Right kidney (tissue), 9 donors: ENCODE data around the gene PLCH2.
"Not testable (repeated sequence)": the region's sequence is repeated elsewhere in the genome, so short reads cannot be mapped to it uniquely, and the experiment has no call there.

Experiments used
- DNase-seq: peaks from one replicate; pipeline ENCODE4 v3.0.0-alpha.2; 2016
- long read RNA-seq, 8 donors: transcript quantifications; one replicate each; lab custom pipeline, GENCODE V29; 2026

Gene PLCH2
- long read RNA-seq, donor 1, result 0 reads
- long read RNA-seq, donor 2, result 0 reads
- long read RNA-seq, donor 3, result 0 reads
- long read RNA-seq, donor 4, result 0 reads
- long read RNA-seq, donor 5, result 0 reads
- long read RNA-seq, donor 6, result 0 reads
- long read RNA-seq, donor 7, result 0 reads
- long read RNA-seq, donor 8, result 0 reads

GRCh38 chr1:2476061-2476999 is at the start of gene PLCH2:
Gene PLCH2 (plus strand): TSS chr1:2476289. CDS start chr1:2476589, 300 bp downstream.
- no peak for DNase-seq

GRCh38 chr1:2426540-2426939 is 49.5 kb upstream of the PLCH2 start:
- no peak for DNase-seq

- no peak for DNase-seq
Measured at GRCh38 chr1:2427051-2427450, 49.0 kb upstream of the PLCH2 start.

- DNase-seq, result no peak
Measured at GRCh38 chr1:2427976-2428375, 48.1 kb upstream of the PLCH2 start.

DNA sequence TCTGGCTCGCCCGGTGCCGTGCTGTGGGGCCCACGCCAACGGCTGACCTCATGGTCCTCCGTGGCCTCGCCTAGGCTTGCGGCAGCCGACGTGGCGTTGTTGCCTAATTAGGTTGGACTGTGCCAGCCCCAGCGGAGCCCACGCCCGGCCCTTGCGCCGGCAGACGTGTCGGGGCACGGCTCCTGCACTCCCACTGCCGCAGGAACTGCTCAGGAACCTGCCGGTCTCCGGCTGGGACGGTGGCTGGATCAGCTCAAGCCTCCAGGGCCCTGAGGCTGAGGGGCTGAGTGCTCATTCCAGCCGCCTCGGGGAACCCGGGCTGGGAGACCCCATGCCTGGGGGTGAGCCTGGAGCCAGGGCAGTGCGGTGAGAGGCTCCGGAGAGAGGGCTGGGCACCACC is 47.6 kb upstream of the PLCH2 start:
- no peak for DNase-seq

GRCh38 chr1:2429780-2430591 is 46.1 kb upstream of the PLCH2 start:
- DNase-seq, result no peak

GRCh38 chr1:2430592-2430973 is 45.5 kb upstream of the PLCH2 start:
- no peak for DNase-seq

DNA sequence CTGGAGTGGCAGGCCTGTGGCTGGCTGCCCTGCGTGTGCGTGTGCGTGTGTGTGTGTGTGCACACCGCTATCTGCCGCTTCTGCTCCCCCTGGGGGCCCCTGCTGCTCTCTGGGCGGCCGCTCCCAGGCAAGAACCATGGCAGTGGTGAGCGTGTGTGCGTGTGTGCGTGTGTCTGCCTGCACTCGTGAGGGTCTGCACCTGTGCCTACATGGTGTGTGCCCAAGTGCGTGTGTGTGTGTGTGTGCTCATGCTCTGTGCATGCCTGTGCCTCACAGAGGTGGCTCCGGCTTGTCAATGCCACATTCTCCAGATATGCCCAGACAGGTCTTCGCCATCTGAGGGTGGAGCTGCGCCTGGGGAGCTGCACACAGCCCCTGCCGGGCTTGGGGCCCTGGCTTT is 45.0 kb upstream of the PLCH2 start:
- no peak for DNase-seq

- DNase-seq, result no peak
Measured at GRCh38 chr1:2431518-2431917, 44.6 kb upstream of the PLCH2 start.

DNA sequence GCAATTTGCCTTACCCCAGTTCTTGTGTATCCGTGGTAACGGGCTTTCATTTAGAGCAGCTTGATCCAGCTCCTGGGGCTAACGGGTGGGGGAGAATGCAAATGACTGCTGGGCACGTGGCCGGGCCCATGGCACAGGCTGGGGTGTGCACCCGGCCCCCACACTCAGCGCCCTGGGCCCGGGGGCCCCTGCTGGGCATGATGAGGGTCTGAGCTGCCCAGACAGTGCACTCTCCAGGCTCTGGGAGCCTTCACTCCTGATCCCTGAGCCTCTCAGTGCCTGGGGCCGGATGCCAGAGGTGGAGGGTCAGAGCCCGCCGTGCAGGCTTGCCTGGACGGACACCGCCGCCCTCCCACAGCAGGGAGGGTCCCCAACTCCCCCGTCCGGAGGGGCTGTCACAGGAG is 43.6 kb upstream of the PLCH2 start:
- DNase-seq, result no peak

- DNase-seq, result no peak
Measured at GRCh38 chr1:2433196-2433595, 42.9 kb upstream of the PLCH2 start.

- no peak for DNase-seq
Measured at GRCh38 chr1:2433936-2434655, 42.0 kb upstream of the PLCH2 start.

- no peak for DNase-seq
Measured at GRCh38 chr1:2435091-2435490, 41.0 kb upstream of the PLCH2 start.

DNA sequence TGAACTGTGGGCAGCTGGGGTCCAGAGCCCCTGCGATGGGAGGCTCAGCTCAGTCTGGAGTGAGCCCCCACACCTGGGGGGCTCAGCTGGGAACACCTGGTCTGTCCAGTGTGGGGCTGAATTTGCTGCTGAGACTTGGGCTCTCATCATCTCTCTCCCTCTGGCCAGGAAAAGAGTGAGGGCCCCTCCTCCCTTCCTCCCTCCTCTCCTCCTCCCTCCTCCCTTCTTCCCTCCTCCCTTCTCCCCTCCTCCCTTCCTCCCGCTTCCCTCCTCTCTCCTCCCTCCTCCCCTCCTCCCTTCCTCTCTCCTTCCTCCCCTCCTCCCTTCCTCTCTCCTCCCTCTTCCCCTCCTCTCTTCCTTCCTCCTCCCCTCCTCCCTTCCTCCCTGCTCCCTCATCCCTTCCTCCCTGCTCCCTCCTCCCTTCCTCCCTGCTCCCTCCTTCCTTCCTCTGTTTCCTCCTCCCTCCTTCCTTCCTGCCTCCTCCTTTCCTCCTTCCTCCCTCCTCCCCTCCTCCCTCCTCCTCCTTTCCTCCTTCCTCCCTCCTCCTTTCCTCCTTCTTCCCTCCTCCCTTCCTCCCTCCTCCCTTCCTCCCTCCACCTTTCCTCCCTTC is 40.2 kb upstream of the PLCH2 start:
- DNase-seq, result no peak

DNA sequence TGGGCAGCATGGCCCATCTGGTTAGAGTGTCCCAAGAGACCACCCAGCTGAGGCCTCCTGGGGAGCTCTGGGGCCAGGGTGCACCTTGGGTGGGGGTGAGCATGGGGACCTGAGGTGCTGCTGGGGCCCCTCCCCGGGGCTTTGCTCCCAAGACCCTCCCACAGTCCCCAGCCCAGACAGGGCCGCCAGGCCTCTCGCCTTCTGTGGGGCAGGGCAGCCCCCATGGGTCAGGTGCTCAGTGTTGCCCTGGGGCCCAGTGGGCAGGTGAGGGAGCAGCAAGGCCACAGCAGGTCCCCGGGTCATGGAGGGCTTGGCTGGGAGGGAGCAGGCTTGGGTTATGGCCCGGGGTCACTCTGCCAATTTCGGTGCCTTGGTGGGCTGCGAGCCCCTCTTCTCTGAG is 39.2 kb upstream of the PLCH2 start:
- DNase-seq, result no peak

DNA sequence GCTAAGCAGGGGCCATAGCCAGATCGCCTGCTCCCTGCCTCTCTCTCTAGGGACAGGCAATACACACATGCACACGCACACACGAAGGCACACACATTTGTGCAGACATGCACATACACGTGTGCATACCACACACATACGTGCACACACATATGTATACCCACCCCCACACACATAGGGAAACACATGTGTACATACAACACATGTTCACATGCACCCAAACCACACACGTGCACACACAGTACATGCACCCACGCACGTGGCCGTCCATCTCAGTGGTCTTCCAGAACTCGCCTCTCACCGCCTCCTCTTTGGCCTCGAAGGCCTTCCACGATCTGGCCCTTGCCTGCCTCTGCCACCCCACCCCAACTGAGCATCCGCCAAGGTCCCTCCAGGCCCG is 38.5 kb upstream of the PLCH2 start:
- no peak for DNase-seq

- no peak for DNase-seq
Measured at GRCh38 chr1:2438038-2438437, 38.1 kb upstream of the PLCH2 start.

DNA sequence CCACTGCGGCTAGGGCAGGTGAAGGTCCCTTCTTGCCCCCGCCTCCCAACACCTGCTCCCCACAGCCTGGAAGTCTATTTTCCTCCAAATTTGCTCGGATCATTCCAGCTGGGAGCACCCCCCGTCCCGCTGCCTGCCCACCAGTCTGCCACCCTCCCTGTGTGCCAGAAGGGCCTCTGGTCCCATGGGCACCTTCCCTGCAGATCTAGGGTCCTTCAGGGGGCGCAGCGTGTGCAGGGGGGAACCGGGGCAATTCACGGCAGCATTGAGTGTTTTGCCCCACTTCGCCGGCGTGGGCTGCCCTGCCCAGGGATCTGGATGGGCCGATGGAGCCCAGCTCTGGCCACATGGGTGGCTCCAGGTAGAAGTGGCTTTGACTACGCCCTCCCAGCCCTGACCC is 37.4 kb upstream of the PLCH2 start:
- DNase-seq, result no peak

DNA sequence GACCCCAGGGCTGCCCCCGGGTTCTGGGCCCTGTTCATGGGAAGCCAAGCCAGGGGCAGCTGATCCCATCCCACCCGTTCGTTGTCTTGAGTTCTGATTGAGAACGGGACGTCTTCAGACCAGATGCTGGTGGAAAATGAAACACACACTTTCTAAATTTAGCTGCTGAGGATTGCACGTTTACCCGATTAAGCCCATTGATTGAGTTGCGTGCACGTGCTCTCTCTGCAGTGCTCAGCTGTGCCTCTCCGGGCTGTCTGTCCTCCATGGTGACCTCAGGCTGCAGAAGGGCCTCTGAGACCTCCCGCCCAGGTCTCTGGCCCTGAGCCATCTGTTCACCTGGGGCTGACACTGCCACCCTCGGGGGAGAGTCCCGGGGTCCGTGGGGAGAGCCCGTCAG is 36.7 kb upstream of the PLCH2 start:
- no peak for DNase-seq

GRCh38 chr1:2440346-2440745 is 35.7 kb upstream of the PLCH2 start:
- not testable (repeated sequence) for DNase-seq

DNA sequence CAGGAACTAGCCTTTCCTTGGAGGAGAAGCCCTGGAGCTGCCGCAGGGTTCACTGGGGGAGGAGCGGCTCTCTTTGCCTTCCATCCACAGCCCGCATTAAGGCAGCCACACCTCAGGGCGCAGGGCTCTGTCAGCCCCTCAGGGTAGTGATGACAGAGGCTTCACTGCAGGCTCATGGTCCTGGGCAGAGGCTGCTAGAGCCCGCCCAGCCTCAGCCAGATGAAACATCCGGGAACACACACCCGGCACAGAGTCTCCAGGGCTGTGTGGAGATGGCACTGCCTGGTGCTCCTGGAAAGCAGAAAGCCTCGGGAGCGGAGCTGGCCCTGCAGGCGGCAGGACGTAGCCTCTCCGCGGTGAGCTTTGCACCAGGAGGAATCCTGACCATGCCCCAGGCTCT is 34.3 kb upstream of the PLCH2 start:
- DNase-seq, result no peak

DNA sequence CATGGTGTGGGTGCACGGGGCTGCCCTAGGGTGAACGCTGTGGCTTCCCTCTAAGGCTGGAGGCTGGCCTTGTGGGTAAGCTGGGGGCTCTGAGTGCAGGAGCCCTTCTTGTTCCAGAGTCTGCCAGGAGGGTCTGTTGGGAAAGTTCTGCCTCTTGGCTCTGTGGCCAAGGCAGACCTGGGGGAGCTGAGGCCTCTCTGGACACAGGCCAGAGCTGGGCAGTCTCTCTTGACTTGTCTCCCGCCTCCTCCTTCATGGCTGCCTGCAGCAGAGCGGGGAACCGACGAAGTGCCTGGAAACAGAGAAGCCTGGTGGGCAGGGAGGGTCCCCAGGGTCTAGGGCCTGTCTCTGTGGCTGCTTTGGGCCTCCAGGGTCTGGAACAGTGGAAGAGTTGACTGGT is 33.4 kb upstream of the PLCH2 start:
- DNase-seq, result no peak
